Activated T-helper 9 cell treated with anti-CD3 and anti-CD28 coated beads, Interleukin-2, amount 50 U/mL, for 16 hours (primary cell): Measurements from ENCODE around the gene PIEZO1.
A peak's percentile ranks its signal among the peaks of the same experiment; 100 is the strongest.

ENCODE experiments used
- DNase-seq: peaks from one replicate; pipeline ENCODE4 v3.0.0-alpha.2; 2020; ENCODE audit warnings: low read depth

The PIEZO1 gene

DNA sequence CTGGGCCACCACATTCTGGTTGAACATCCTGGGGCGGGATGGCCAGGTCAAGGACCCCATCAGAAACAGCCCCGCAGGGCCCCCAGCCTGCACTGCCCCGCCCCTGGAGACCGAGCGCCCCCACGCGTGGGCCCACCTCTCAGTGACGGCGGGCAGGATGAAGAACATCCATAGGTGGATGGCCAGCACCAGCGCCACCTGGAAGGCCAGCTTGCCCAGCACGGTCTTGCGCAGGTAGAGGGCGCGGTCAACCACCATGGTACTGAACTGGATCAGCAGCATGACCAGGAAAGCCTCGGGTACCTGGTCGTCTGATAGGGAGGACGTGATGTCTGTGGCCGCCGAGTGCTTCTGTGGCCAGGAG is 65.1 kb downstream of the PIEZO1 start:
- DNase-seq = no peak

DNA sequence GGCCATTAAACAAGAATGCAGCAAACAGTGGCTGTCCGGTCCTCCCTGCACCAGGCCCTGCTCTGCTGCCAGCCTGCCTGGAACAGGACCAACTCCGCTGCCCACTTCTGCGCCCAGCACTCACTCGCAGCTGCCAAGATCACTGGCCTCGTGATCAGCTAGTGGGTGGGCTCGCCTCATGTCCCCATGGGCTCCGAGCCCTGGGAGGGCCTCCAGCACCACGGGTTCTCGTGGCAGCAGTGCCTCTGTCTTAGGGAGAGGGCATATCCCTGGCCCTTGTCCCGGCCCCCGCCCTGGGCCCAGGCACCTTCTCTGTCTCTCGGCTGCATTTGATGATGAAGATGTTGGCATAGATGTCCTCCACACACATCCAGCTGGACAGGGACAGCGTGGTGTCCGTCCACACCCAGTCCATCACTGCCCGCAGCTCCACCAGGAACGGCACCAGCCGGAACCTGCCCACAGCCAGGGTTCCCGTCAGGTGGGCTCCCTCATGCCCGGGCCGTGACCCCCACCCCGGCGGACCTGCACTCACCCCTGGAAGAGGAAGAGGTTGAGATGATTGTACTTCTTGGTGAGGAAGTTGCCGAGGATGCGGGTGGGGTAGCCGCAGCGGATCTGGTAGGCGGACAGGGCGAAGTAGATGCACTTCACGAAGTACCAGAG is 65.6 kb downstream of the PIEZO1 start:
- no peak for DNase-seq

DNA sequence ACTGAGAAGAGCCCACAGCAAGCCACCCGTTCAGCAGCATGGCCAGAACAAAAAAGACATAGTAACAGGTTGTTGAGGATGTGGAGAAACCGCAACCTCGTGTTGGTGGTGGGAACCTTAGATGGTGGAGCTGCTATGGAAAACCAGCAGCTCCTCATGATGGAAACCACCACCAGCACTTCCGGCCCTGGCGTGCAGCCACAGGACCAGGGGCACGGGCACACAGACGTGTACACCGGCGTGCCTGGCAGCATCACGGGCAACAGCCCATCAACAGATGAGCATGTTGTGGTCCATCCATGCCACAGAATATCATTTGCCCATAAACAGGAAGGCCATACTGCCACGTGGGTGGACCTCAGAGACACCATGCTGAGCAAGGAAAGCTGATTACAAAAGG is 66.8 kb downstream of the PIEZO1 start:
- DNase-seq = no peak

DNA sequence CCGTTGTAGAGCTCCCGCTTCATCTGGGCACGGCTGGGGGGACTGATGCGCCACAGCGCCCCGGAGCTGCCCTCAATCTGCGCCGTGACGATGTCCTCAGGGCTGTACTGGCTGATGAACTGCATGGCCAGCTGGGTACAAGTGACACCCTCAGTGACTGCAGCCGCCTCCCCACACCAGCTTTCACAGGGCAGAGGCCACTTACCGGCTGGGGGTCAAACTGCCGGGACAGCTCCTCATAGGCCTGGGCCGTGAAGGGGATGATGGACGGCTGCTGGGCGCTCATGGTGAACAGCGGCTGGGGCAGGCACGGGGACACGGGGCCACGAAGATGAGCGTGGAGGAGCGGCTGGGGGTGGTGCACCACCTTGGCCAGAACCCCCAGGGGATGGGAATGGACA is 68.4 kb downstream of the PIEZO1 start:
- no peak for DNase-seq

DNA sequence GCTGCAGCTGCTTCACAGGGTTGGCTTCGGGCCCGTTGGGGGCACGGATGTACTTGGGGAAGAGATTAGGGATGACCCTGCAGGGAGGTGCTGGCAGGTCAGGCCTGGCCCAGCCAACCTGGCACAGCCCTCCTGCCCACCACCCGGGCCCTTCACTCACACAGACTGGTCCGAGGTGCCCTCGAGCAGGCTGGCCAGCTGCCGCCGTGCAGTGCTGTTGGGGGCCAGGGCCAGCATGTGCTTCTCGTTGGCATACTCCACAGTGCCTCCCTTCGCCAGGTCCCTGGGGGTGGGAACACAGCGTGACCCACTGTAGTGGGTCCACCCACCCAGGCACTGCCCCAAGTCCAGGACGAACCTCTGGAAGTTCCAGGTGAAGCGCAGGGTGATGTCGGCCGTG is 68.8 kb downstream of the PIEZO1 start:
- no peak for DNase-seq

DNA sequence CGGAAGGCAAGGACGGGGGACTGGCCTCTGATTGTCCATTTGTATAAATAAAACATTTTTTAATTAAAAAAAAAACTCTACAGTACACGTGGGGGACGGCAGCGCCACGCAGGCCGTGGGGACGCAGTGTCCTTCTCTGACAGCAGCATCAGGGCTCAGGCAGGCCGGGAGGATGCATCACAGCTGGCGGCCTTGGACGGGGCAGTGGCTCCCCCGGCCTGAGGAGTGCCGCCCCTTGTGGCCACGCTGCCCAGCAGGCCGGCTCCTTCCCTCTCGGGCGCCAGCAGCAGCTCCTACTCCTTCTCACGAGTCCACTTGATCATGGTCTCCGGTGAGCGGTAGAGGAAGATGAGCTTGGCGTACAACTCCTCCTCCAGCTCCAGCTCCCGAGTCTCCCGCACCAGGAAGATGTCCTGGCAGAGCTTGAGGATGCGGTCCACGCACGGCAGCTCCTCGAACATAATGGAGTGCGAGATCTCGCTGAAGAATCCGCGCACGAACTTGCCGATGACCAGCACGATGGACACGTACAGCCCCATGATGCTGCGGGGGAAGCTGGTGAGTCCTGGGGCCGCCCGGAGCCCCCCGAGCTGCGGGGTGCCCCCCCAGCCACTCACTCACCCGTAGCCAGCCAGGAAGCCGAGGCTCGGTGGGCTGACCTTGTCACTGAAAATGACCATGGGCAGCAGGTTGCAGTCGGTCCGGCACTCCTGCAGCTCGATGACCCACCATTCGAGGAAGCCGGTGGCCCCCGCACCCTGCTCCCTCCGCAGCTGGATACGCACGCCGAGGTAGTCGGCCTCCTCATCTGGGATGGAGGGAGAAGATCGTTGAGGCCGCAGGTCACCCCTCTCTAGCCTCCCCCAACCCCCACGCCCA is 69.5 kb downstream of the PIEZO1 start:
- no peak for DNase-seq

DNA sequence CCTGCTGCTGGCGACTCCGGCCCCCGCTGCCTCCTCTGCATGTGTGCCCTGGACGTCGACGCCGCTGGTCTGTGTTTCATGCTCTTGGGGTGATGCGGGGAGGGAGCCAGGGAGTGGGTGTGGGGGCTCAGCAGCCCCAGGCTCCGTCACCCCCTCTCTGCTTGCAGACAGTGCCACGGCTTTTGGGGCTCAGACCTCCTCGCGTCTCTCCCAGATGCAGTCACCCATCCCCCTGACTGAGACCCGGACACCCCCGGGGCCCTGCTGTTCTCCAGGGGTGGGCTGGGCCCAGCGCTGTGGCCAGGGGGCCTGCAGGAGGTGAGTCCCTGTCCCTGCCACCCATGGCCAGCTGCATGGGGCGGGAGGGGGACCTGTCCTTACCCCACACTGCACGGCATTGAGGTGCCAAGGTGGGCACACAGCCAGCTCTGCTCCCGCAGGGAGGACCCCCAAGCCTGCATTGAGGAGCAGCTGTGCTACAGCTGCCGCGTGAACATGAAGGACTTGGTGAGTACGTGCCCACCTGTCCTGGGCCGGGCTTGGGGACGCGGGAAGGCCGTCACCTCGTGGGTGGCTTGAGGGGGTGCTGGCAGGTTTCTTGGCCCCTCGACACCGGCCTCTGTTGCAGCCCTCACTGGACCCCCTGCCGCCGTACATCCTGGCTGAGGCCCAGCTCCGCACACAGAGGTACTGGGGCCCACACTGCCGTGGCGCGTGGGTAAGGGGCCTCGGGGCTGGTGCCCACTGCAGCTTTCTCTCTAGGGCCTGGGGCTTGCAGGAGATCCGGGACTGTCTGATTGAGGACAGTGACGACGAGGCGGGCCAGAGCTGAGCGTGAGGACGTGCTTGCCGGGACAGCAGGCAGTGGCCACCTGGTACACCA is 70.4 kb downstream of the PIEZO1 start:
- DNase-seq = no peak

DNA sequence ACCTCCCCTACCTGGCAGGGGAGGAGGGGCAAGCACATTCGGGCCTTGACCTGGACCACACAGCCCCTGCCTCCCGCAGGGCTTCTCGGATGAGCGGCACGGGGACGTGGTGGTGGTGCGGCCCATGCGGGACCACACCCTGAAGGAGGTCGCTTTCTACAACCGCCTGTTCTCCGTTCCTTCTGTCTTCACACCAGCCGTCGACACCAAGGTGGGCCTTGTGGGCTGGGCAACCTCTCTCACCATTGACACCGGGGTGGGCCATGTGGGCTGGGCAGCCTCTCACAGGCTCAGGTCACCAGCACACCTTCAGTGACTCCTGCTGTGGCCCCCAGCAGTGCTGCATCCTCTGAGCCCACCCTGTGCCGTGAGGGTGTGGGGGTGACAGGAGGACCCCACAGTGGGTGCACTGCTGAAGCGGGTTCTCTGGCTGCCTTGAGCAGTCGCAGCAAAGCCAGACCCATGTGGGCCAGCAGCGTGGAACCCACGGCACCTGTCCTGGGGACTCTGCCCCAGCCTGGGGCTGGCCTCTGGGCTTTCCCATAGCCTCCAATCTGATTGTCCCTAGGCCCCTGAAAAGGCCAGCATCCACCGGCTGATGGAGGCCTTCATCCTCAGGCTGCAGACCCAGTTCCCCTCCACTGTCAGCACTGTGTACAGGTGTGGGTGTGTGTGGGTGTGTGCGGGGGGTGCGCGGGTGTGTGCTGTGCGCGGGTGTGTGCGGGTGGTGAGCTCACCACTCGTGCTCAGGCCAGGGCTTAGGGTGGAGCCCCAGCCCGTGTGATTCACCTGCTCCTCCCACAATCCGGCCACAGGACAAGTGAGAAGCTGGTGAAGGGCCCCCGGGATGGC is 71.2 kb downstream of the PIEZO1 start:
- no peak for DNase-seq

DNA sequence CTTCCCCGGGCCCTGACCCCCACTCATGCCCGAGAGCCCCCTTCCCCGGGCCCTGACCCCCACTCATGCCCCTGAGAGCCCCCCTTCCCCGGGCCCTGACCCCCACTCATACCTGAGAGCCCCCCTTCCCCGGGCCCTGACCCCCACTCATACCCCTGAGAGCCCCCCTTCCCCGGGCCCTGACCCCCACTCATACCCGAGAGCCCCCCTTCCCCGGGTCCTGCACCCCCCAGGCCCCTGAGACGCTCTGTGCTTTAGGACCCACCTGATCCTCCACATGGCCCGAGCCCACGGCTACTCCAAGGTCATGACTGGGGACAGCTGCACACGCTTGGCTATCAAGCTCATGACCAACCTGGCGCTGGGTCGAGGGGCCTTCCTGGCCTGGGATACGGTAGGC is 72.0 kb downstream of the PIEZO1 start:
- no peak for DNase-seq

DNA sequence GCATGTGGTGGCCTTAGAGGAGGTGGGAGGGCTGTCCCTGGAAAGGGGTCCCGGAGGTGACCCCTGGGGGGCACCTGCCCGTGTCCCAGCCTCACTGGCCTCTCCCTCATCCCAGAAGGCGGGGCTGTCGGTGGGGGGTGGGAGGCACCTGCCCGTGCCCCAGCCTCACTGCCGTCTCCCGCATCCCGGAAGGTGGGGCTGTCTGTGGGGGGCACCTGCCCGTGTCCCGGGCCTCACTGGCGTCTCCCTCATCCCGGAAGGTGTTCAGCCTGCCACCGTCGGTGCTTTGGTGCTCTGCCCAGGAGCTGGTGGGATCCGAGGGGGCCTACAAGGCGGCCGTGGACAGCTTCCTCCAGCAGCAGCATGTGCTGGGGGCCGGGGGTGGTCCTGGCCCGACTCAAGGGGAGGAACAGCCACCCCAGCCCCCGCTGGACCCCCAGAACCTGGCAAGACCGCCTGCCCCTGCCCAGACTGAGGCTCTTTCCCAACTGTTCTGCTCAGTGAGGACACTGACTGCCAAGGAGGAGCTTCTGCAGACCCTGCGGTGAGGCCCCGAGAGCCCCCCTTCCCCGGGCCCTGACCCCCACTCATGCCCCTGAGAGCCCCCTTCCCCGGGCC is 72.5 kb downstream of the PIEZO1 start:
- no peak for DNase-seq

DNA sequence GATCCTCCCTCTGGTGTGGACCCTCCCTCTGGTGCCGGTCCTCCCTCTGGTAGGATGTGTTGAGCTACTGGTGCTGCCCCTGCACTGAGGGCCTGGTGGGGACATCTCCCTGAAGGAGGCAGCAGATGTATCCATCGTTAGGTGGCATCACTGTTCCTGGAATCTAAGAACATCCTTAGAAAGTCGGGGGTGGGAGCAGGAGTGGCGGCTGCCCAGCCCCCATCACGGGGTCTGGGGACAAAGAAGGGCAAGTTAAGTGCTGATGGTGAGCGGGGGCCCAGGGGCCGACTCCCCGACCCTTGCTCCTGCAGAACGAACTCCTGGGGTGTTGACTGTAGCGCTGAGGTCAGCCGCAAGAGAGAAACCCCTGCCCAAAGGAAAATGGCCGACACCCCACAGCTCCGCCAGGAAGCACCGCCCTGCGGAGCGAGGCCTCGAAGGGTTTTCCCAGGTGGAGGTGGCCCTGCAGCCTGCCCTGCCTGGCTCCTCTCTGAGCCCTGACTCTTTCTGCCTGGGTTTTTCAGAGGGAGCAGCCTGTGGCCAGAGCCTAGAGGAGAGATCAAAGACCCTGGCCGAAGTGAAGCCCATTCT is 73.2 kb downstream of the PIEZO1 start:
- DNase-seq = no peak

DNA sequence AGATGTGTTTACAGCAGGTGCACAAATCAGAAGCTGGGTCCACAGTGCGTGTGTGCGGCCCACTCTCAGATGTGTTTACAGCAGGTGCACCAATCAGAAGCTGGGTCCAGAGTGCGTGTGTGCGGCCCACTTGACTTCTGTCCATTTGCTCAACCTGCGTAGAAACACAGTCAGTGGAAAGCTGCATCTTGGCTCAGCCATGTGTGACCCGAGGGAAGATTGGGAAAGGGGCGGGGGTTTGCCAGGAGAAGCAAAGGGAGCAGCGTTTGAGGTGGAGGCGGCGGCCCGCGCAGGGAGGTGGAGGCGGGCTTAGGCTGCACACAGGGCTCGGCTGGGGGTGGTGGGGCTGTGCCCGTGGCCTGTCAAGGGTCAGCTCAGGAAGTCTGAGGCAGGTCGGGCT is 74.5 kb downstream of the PIEZO1 start:
- DNase-seq = no peak

DNA sequence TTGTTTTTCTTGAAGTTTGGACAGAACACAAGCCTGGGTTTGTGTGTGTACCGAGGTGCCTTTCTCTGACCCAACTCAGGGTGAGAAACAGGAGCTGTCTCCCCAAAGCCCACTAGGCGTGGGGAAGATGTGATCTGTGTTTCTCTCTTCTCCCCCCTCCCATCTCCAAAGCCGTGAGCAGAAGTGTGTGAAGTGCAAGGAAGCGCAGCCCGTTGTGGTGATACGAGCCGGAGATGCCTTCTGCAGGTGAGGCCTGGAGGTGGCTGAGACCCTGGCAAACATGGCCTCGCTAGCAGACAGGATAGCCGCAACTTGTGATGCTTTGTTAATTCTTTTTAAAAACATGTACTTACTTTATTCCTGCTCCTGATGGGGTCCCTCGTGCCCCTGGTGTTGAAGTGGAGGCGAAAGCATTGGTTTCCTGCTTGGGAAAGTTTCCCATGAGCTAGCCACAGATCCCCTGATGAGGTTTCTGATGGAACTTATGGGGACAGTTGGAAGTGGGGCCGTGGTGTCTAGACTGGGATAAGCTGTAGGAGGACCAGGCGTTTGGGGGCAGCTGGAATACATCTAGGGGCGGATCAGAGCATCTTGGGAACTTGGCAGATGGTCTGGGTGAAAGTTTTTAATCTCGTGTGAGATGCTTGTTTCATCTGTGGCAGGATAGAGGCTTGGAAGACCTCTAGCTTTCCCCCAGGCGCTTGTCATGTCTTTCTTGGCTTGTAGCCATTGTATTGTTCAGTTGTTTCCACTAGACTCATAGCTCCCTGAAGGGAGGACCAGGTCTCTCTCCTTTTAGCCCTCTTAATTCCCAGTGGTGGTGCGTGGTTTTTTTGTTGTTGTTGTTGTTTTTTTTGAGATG is 77.8 kb downstream of the PIEZO1 start:
- no peak for DNase-seq

DNA sequence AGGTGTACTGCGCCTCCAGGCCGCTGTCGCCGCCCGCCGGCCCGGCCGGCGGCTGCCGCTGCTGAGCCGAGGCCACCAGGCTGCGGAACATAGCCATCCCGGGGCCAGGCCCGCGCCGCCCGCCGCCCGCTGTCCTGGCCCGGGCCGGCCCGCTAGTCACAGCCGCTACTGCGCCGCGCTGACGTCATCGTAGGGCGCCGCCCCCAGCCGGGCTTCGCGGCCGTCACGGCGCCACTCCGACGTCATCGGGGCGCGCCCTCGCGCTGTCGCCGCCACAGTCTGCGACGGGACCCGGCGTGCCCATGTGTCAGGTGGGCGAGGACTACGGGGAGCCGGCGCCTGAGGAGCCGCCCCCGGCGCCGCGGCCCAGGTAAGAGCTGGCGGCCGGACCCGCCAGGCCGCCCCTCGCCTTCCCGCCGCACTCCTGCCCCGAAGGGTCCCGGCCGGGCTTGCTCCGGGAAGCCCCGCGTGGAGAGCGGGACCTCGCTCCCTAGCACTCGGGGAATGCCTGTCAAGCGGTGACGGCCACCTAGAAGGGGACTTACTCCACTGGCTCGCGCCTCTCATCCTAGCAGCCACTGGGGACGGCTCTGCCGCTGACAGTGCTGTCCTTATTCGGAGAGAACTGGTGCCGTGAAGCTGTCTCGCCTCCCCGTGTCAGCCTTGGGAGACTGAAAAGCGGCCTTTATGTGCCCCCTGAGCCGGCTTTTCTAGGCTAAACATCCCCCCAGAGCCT is 78.6 kb downstream of the PIEZO1 start, which contains the start of the genes CTU2 and RNF166:
CTU2 (plus strand) TSS at position 275 of the 736 bp plus-strand sequence; CDS start at position 303, 28 bp downstream.
RNF166 (minus strand) TSS at position 180 of the 736 bp plus-strand sequence; CDS start at position 97, 83 bp downstream.
- DNase-seq = peak; percentile 93

DNA sequence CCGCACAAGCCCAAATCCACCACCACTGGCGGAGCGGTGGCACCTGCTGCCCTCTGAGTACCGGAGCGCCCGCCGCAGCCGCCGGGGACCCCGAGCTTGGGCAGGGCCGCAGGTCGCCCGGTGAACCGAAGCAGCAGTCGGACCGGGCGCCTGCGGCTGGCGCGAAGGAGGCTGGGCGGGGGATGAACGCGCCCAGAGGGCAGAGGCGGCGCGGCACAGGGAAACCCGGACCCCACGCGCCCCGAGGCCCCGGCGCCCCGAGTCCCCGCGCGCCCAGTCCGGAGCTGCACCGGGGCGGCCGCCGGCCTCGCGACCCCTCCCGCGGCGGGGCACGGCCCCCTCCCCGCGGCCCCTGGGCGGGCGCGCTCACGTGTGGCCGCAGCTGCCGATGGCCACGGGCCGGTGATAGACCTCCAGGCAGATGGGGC is 79.2 kb downstream of the PIEZO1 start:
- no peak for DNase-seq

DNA sequence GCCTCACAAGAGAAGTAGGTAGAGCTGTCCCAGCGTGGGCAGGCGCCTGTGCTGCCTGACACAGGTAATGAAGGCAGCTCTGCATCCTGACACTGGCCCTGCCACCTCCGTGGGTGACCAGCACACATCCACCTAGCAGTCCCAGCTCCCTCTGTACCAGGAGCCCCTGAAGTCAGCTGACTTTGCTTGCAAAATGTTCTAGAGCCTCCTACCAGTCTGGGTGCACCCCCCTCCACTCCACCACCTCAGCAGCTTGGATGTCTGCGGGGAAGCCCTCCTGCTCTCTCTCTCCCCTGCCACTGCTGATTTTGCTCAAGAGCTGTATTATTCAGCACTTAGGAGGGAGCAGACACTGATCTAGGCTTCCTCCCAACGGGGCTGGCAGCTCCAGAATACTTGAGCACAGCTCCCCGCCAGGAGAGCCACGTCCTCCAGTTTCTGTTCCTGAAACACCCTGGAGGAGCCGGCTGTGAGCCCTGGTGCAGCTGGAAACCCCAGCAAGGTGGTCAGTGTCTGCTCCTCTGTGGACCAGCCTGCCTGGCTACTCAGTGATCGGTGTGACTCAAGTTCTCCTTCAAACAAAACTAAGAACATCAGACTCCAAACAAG is 79.8 kb downstream of the PIEZO1 start:
- no peak for DNase-seq

DNA sequence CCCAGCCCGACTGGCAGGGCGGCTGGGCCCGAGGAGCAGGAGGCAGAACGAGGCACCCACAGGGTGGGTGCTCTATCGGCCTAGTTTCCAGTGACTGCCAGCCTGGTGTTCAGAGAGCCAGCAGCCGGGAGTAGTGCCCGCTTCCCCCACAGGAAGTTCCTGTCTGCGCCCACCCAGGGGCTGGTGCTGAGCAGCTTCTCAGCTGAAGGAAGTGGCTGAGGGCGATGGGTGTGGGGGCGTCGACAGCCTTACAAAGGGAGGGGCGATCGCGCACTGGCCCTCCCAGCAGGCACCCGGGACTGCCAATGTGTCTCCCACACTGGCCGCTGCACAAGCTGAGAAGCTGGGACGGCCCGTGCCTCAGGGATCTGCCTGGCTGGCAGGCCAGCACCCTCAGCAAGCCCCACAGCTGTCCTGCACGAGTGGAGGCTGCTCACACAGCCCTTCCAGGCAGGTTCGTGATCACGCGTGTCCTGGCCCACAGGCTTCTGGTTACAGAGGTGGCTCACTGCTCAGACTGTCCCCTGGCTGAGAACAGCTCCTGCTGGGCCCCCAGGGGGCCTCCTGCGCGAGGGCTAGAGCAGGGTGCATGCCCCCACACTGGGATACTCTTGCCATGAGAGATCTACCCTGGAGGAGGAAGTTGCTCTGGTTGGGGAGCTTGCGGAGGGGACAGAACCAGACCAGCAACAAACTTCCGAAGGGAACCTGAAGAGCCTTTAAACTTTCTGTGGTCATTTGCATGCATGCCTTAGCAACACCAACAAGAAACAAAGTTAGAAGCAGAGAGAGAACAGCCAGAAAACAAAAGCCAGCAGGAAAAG is 81.3 kb downstream of the PIEZO1 start:
- DNase-seq = peak; percentile 57
